Stimulated activated CD4-positive, alpha-beta T cell treated with anti-CD3 and anti-CD28 coated beads, Interleukin-4, amount 100 ng/mL, for 4 hours (primary cell): ENCODE measurements around the gene TEDC1.
A peak's percentile ranks its signal among the peaks of the same experiment; 100 is the strongest.

ENCODE experiments used
- DNase-seq, 2 experiments: peaks; one replicate each; pipeline ENCODE4 v3.0.0-alpha.2; 2020

The TEDC1 gene

DNA sequence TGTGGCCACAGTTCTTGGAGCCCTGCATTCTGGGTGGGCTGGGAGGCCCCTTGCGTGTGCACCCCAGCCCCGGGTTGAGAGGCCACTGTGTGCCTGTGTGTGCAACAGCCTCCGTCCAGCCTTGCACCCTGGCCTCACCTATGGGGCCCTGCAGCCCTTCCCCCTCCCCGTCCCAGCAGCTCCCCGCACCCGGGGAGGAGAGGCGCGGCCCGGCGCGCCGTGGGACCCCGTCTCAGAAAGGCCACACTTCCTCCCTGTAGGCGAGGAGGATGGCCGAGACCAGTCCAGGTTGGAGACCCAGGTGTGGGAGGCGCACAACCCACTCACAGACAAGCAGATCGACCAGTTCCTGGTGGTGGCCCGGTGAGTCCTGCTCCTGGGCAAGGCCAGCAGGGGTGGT is 33.0 kb upstream of the TEDC1 start:
- no peak for DNase-seq

GRCh38 chr14:105458571-105458970 is 32.5 kb upstream of the TEDC1 start:
- no peak for DNase-seq

- DNase-seq, result no peak
Measured at GRCh38 chr14:105460116-105460515, 30.9 kb upstream of the TEDC1 start.

GRCh38 chr14:105460616-105461015 is 30.4 kb upstream of the TEDC1 start:
- DNase-seq, result no peak

DNA sequence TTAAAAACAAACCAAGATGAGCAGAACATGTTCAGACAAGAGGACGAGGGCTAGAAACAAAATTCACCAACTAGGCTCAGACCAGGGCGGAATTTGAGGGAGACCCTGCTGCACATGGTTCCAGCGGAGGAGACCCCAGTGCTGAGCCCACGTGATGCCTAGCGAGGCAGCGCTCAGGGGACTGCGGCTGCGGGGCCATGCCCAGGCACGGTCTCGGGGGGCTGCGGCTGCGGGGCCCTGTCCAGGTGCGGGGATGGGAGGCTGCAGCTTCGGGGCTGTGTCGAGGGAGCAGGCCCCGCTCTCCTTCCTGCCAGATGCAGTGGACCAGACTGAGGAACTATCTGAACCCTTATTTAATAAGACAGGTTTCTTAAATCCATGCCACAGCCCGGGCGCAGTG is 29.1 kb upstream of the TEDC1 start:
- no peak for DNase-seq

DNA sequence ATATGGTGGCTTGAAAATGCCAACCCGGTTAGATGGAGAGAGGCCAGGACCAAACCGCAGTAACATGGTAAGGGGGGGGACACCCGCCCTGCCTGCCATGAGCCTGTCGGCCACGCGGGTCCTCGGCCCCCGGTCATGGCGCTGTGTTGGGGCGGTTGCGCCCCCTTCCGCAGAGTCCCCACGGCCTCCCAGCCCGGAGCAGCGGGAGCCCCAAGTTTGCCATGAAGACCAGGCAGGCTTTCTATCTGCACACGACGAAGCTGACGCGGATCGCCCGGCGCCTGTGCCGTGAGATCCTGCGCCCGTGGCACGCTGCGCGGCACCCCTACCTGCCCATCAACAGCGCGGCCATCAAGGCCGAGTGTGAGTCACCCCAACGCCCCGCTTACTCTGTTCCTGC is 26.5 kb upstream of the TEDC1 start:
- no peak for DNase-seq

DNA sequence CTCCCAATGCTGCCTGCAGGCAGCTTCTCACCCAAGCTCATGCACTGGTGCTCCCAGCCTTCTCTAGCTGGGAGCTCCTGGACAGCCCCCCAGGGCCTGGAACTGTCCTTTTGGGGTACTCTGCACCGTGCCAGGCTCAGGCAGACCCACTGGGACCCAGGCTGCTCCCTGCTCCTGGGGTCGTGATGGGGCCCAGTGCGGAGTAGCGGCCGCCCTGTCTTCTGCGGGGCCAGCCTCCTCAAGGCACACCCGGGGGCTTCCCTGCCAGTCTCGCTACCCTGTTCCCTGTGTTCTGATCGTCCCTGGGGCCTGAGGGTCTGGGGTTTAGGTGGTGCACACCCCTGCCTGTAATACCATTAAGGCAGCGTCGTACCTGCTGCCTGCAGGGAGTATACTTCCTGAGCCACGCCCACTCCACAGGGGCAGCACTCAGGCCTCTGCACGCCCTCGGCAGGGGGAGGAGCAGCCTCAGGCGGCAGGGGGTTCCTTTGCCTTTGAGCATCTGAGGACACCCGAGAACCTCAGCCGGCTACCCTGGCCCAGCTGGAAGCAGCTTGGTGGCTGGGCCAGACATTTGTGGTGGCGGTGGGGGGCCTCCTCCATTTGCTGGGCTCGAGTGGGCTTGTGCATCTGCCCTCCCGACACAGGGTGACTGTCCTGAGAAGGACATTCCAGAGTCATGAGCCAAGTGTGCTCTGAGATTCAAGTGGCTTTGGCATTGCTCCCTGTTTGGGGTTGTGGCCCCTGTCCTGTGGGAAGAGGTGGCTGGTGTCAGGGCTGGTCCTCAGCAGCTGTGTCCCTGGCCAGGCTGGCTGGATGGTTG is 25.6 kb upstream of the TEDC1 start:
- DNase-seq, result no peak

- DNase-seq, result no peak
Measured at GRCh38 chr14:105466531-105467248, 24.4 kb upstream of the TEDC1 start.

GRCh38 chr14:105467249-105467941 is 23.7 kb upstream of the TEDC1 start:
- DNase-seq, result no peak

DNA sequence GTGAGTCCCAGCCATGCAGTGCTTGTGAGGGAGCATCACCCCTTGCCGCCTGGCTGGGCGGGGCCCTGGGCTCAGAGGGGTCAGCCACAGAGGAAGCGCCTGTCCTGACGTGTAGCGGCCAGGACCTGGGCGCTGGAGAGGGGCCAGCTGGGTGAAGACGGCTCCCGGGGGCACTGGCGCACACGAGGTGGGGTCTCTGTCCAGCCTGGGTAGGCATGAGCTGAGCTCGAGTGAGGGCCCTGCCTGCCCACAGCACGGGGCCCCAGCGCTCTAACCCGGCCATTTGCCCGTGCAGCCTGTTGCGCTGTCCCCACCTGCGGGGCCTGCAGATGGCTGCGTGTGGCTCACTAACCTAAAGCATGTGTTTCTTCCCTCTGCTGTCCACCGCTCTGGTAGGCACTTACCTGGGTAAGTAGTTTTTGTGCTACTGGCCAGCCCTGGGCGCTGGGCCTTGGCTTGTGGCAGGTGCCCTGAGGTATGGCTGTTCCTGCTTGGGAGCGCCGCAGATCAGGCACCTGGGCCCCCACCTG is 23.0 kb upstream of the TEDC1 start:
- no peak for DNase-seq

DNA sequence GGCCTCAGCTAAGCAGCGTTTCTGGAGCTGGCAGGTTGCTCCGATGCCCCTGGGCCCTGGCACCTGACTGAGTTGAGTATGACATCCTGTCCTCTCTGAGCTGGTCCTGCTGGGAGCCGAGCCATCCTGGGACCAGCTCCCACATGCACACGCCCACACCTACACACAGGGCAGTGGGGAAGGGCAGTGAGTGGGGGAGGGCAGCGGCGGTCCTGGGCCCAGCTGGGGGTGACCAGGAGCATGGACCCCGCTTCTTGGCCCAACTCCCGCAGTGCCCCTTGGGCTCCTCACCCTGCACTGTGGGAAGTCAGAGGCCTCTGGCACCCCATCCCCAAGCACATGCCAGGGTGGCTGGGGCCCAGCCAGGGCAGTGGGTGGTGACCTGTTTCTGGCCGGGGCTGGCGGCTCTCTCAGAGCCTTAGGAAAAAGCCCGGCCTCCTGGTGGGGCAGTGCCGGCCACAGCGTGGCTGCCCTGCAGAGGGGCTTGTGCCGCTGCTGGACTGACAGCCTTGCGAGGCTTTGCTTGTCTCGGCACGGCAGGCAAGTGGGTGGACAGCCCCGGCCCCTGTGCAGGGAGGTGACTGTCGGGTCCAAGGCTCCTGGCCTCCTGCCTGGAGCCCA is 22.3 kb upstream of the TEDC1 start:
- DNase-seq, result no peak

DNA sequence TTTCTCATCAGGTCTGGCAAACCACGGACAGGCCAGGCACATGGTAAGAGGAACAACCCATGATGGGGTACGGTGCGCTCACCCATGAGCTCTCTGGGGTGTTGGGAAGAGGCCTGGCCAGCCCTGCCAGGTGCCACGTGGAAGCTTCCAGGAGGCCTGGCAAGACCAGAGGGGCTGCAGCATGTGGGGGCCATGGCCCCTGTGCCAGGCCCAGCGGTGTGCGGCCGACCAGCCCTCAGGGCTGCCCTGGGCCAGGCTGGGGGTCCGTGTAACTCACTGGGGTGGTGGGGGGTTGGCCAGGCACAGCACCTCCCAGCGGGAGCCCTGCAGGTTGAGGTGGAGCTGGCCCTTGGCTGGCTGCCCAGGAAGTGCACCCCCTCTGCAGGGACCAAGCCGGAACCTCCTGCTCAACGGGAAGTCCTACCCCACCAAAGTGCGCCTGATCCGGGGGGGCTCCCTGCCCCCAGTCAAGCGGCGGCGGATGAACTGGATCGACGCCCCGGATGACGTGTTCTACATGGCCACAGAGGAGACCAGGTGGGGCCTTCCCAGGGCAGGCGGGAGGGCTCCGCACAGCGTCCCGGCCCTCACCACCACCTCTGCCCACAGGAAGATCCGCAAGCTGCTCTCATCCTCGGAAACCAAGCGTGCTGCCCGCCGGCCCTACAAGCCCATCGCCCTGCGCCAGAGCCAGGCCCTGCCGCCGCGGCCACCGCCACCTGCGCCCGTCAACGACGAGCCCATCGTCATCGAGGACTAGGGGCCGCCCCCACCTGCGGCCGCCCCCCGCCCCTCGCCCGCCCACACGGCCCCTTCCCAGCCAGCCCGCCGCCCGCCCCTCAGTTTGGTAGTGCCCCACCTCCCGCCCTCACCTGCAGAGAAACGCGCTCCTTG is 21.3 kb upstream of the TEDC1 start:
- no peak for DNase-seq

DNA sequence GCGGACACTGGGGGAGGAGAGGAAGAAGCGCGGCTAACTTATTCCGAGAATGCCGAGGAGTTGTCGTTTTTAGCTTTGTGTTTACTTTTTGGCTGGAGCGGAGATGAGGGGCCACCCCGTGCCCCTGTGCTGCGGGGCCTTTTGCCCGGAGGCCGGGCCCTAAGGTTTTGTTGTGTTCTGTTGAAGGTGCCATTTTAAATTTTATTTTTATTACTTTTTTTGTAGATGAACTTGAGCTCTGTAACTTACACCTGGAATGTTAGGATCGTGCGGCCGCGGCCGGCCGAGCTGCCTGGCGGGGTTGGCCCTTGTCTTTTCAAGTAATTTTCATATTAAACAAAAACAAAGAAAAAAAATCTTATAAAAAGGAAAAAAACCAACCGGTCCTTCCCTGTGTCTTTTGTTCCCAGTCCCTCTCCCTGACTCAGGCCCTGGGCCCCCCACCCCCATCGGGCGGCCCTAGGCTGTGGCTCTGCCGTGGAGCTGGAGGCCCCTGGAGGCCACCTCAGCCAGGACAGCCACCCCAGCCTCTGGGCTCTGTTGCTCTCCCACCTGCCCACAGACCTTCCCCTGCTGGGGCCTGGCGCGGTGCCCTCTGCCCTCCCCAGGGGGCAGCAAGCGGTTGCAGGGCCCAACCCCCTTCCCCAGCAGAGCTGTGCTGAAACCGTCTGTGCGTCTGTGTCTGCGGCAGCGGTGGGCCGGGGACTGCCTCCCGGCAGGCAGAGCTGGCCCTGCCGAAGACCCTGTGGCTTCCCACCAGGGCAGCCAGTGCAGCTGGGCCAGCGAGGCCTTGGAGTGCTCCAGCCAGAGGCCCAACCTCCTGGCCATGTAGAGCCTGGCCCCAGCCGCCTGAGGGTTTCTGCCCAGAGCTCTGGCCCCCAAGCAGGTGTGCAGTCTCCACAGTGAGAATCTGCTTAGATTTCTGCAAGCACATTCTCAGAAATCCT is 20.4 kb upstream of the TEDC1 start:
- DNase-seq, result no peak

DNA sequence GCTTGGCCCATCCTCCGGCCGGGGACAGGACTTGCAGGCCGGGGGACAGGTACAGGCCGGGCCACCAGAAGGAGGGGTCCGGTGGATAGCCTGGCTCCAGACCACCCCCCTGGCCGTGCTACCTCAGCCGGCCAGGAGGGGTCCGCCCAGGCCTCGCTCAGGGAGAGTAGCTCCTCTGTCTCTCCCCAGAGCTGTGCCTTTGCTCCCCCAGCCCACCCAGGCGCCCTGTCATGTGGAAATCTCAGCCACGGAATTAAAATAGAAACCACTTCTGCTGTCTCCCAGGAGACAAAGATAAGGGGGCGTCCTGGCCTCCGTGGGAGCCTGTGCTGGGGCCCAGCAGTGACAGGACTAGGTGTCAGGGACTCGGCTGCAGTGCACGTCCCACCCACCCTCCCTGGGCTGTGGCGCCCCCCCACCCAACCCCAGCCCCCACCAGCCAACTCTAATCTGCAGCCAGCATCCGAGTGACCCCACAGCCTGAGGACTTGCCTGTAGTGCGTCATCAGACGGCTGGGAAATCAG is 19.7 kb upstream of the TEDC1 start:
- no peak for DNase-seq

GRCh38 chr14:105471823-105472485 is 19.1 kb upstream of the TEDC1 start:
- no peak for DNase-seq

- DNase-seq, result no peak
Measured at GRCh38 chr14:105472486-105472991, 18.5 kb upstream of the TEDC1 start.

GRCh38 chr14:105473033-105473676 is 17.9 kb upstream of the TEDC1 start:
- DNase-seq, result no peak

DNA sequence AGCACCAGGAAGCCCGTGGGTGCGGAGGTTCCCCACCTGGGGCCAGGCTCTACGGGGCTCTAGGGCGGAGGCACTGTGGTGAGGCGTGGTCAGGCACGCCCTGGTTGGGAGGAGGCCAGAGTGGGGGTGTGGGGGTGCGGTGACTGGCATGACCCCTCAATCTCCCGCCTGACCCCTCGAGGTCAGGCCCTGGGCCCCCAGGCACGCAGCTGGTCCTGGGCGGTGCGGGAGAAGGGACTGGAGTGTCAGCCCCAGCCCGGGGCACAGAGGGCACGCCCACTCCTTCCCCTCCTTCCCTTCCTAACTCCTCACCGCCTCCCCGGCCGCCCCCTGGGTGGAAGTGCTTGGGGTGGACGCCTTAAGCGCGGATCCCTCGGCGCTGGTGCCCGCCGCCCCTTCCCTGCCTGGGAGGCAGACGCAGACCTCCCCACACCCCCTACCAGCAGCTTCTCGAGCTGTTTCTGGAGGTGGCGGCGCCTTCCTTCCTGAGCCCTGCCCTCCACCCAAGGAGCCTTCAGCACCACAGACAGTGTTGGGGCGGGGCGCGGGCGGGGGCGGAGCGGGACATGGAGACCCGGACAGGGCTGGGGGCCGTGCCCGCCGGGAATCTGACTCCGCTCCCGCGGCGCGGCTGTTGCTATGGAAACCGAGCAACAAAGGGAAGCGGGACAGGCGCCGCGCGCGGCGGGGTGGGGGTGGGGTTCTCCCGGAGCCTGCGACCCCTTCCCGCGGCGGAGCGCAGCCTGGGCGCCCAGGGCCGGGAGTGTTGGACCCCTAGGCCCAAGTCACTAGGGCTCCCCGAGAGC is 17.2 kb upstream of the TEDC1 start:
- peak; percentile 63 to 65 for DNase-seq
